ENCODE data around the gene PSMB8.
"Not testable (repeated sequence)": the region's sequence is repeated elsewhere in the genome, so short reads cannot be mapped to it uniquely, and the experiment has no call there.

PSMB8 gene

GRCh38 chr6:32843979-32844838 is at the start of gene PSMB8:
TSS of gene PSMB8 (minus strand) at chr6:32844047. CDS start at chr6:32843996, 51 bp downstream.
- in situ Hi-C loops (cut with HindIII; ENCODE audit: low sequenced_read_pairs) = loop anchor here (5.0 kb wide), 1 partner anchor 77 kb away; no protein-coding TSS in a partner anchor

GRCh38 chr6:32890831-32891230 is 47.0 kb upstream of the PSMB8 start:
- in situ Hi-C loops (cut with HindIII; ENCODE audit: low sequenced_read_pairs) = no loop called here

- in situ Hi-C loops (cut with HindIII; ENCODE audit: low sequenced_read_pairs) = no loop called here
Observed at GRCh38 chr6:32889533-32889932, 45.7 kb upstream of the PSMB8 start.

- in situ Hi-C loops (cut with HindIII; ENCODE audit: low sequenced_read_pairs) = no loop called here
Observed at GRCh38 chr6:32888576-32888975, 44.7 kb upstream of the PSMB8 start.

- in situ Hi-C loops (cut with HindIII; ENCODE audit: low sequenced_read_pairs) = no loop called here
Observed at GRCh38 chr6:32887616-32888015, 43.8 kb upstream of the PSMB8 start.

- in situ Hi-C loops (cut with HindIII; ENCODE audit: low sequenced_read_pairs) = no loop called here
Observed at GRCh38 chr6:32886681-32887383, 43.0 kb upstream of the PSMB8 start.

GRCh38 chr6:32885698-32886286 is 41.9 kb upstream of the PSMB8 start:
- in situ Hi-C loops (cut with HindIII; ENCODE audit: low sequenced_read_pairs) = no loop called here

- in situ Hi-C loops (cut with HindIII; ENCODE audit: low sequenced_read_pairs) = no loop called here
Observed at GRCh38 chr6:32883789-32884188, 39.9 kb upstream of the PSMB8 start.

- in situ Hi-C loops (cut with HindIII; ENCODE audit: low sequenced_read_pairs) = no loop called here
Observed at GRCh38 chr6:32882879-32883250, 39.0 kb upstream of the PSMB8 start.

- in situ Hi-C loops (cut with HindIII; ENCODE audit: low sequenced_read_pairs) = not testable (repeated sequence)
Observed at GRCh38 chr6:32880962-32881361, 37.1 kb upstream of the PSMB8 start.

- in situ Hi-C loops (cut with HindIII; ENCODE audit: low sequenced_read_pairs) = no loop called here
Observed at GRCh38 chr6:32879691-32880090, 35.8 kb upstream of the PSMB8 start.

GRCh38 chr6:32876603-32877002 is 32.8 kb upstream of the PSMB8 start:
- in situ Hi-C loops (cut with HindIII; ENCODE audit: low sequenced_read_pairs) = no loop called here

- in situ Hi-C loops (cut with HindIII; ENCODE audit: low sequenced_read_pairs) = not testable (repeated sequence)
Observed at GRCh38 chr6:32873947-32874346, 30.1 kb upstream of the PSMB8 start.

- in situ Hi-C loops (cut with HindIII; ENCODE audit: low sequenced_read_pairs) = no loop called here
Observed at GRCh38 chr6:32868257-32868788, 24.5 kb upstream of the PSMB8 start.

- in situ Hi-C loops (cut with HindIII; ENCODE audit: low sequenced_read_pairs) = no loop called here
Observed at GRCh38 chr6:32867554-32868256, 23.9 kb upstream of the PSMB8 start.

- in situ Hi-C loops (cut with HindIII; ENCODE audit: low sequenced_read_pairs) = no loop called here
Observed at GRCh38 chr6:32867022-32867477, 23.2 kb upstream of the PSMB8 start.

GRCh38 chr6:32865724-32866443 is 22.0 kb upstream of the PSMB8 start:
- in situ Hi-C loops (cut with HindIII; ENCODE audit: low sequenced_read_pairs) = no loop called here

- in situ Hi-C loops (cut with HindIII; ENCODE audit: low sequenced_read_pairs) = no loop called here
Observed at GRCh38 chr6:32862725-32863124, 18.9 kb upstream of the PSMB8 start.

GRCh38 chr6:32860674-32861073 is 16.8 kb upstream of the PSMB8 start:
- in situ Hi-C loops (cut with HindIII; ENCODE audit: low sequenced_read_pairs) = no loop called here

GRCh38 chr6:32858194-32858593 is 14.3 kb upstream of the PSMB8 start:
- in situ Hi-C loops (cut with HindIII; ENCODE audit: low sequenced_read_pairs) = no loop called here

Data from DLD1 (cell line).